Calu3 (cell line): ENCODE results near the gene NOSIP. TPM values are rescaled to one million over a fixed set of nuclear protein-coding genes. Genes with fewer than 3 reads are reported as not detected.

ENCODE experiments used
- BruUV-seq: library from RNA; stranded (reverse); fragments of 400-500 nt; replicated peaks from 2 replicates; lab custom pipeline; 2021; lab: Mats Ljungman, UMichigan
- CTCF ChIA-PET: fragments of 300-600 bp; sonication (Branson Sonifier 250); formaldehyde crosslinking; loops from one replicate; lab custom pipeline; 2022; ENCODE audit warnings: antibody characterized with exemption; lab: Charles Lee
- DNase-seq: peaks from one replicate; pipeline ENCODE4 v3.0.0; 2022
- H3K27ac Mint-ChIP-seq: one replicate; pipeline ENCODE4 v1.8.0; 2022; ENCODE audit warnings: mixed read lengths; ENCODE audit not compliant: unreplicated experiment
- H3K27me3 Mint-ChIP-seq: one replicate; pipeline ENCODE4 v1.8.0; 2022; ENCODE audit warnings: mixed read lengths; ENCODE audit not compliant: unreplicated experiment
- H3K36me3 Mint-ChIP-seq: one replicate; pipeline ENCODE4 v1.8.0; 2022; ENCODE audit warnings: mild to moderate bottlenecking, moderate library complexity, mixed read lengths; ENCODE audit not compliant: insufficient read depth, unreplicated experiment
- H3K4me1 Mint-ChIP-seq: one replicate; pipeline ENCODE4 v1.8.0; 2022; ENCODE audit warnings: mild to moderate bottlenecking, low read depth, mixed read lengths; ENCODE audit not compliant: unreplicated experiment
- H3K4me3 Mint-ChIP-seq: one replicate; pipeline ENCODE4 v1.8.0; 2022; ENCODE audit warnings: mild to moderate bottlenecking, low read depth, moderate library complexity, mixed read lengths; ENCODE audit not compliant: unreplicated experiment
- H3K9me3 Mint-ChIP-seq: one replicate; pipeline ENCODE4 v1.8.0; 2022; ENCODE audit warnings: low read depth, mixed read lengths; ENCODE audit not compliant: unreplicated experiment
- intact Hi-C: fragments of 100-400 bp; cut with micrococcal nuclease; formaldehyde crosslinking; loops from one replicate; pipeline ENCODE4 v1.10.0; 2022; ENCODE audit not compliant: unreplicated experiment
- total RNA-seq: library from RNA; stranded (reverse); gene quantifications from 2 replicates; pipeline ENCODE4 v1.2.3, GENCODE V29; 2022
- TF ChIP-seq, protein P1 (sequence below): fragments of 200-600 bp; IDR thresholded peaks from one replicate; pipeline ENCODE4 v1.8.0; 2022; ENCODE audit warnings: antibody characterized with exemption; ENCODE audit not compliant: unreplicated experiment

NOSIP gene
- total RNA-seq, 1 experiment from 2014 or later, result 76.9 TPM

DNA sequence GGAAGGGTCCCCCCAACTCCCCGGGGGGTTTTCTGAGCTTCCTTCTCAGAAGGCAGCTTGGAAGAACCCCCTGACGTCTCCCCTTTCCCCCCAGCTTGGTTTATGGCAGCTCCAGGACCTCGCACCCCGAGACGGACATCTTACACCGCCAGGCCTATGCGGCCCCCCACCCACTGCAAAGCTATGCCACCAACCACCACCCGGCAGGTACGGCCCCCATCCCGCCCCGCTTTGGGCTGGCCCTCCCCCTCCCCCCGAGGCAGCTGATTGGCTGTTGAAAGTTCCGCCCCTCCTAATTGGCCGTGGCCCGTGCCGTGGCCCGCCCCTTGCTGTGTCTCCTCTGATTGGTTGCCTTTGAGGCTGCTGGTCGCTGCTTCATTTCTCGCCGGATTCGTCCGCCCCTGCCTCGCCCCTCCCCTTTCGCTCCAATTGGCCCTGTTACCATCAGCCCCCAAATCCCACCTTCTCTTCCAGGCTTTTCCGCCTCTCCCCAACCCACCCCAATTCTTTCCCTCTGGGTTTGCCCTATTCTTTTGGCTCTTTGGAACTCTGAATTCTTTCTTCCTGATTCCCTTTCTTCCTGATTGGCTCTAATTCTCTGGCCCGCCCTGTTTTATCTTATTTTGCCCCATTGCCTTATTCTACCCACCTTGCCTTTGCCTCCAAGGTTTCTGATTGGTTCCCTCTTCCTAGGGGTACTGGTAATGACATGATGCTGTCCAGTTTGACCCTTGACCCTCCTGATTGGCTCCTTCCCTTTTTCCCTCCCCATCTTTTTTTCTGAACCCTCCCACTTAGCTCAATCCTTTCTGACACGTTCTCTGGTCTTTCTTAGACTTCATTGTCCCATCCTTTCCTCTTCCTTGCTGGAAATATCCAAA, 13.1 kb upstream of the NOSIP start:
- CTCF ChIA-PET, result interaction anchor here (0.6 to 0.9 kb wide), 4 partner anchors 47 to 87 kb away, joined by 3 read pairs; partner anchors contain the start of genes RRAS and SCAF1
- Mint-ChIP-seq H3K36me3 (peaks cover 82% of the 10 kb centered on the region), H3K9me3 (no peaks in the 10 kb centered on the region), H3K4me1 (peaks cover 36% of the 10 kb centered on the region), H3K27ac (peak overlapping the region; percentile 89), H3K4me3 (peak overlapping the region; percentile 88), H3K27me3 (no peaks in the 10 kb centered on the region)
- intact Hi-C loops, result no loop called here
- BruUV-seq, result no TSS peak
- TF ChIP-seq, protein P1, sequence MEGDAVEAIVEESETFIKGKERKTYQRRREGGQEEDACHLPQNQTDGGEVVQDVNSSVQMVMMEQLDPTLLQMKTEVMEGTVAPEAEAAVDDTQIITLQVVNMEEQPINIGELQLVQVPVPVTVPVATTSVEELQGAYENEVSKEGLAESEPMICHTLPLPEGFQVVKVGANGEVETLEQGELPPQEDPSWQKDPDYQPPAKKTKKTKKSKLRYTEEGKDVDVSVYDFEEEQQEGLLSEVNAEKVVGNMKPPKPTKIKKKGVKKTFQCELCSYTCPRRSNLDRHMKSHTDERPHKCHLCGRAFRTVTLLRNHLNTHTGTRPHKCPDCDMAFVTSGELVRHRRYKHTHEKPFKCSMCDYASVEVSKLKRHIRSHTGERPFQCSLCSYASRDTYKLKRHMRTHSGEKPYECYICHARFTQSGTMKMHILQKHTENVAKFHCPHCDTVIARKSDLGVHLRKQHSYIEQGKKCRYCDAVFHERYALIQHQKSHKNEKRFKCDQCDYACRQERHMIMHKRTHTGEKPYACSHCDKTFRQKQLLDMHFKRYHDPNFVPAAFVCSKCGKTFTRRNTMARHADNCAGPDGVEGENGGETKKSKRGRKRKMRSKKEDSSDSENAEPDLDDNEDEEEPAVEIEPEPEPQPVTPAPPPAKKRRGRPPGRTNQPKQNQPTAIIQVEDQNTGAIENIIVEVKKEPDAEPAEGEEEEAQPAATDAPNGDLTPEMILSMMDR, result no peak
- peak; percentile 95 for DNase-seq

DNA sequence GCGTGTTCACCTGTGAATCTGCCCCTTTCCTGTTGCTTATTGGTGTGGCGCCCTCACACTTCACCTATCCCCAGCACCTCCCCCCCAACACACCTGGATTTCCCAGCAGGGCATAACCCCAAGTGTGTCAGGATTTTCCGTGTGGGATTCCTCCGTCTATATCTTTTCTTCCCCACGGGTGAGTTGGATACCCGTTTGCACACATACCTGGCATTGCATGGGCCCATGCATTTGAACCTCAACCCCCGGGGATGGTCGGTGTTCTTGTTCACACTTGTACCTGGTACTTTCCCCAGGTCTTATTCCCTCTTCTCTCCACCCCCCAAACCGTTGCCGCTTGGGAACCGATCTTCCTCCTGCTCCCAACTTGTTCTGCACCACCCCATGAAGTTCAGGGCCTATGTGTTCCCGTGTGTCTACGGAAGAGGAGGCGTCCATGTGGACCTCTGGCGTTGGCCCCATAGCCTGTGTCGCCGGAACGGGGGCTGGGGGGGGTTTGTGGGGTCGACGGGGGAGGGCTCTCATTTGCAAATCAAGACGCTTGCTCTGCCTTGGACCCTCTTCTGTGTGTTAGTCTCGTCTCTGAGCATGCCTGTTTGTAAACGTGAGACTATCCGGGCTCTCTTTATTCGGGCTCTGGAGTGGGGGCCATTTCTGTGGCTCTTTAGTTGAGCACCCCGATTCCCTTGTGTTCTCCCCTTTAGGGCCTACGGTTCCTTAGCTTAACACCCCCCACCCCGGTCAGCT, 12.3 kb upstream of the NOSIP start:
- intact Hi-C loops, result no loop called here
- Mint-ChIP-seq H3K4me1 (peaks cover 36% of the 10 kb centered on the region), H3K27ac (peak overlapping the region; percentile 89), H3K27me3 (no peaks in the 10 kb centered on the region), H3K4me3 (peak overlapping the region; percentile 88), H3K9me3 (no peaks in the 10 kb centered on the region), H3K36me3 (peaks cover 74% of the 10 kb centered on the region)
- CTCF ChIA-PET, result interaction anchor here (0.7 to 1.0 kb wide), 5 partner anchors 48 to 274 kb away, joined by 3 to 10 read pairs (median 3); partner anchors contain the start of genes RRAS and SCAF1
- BruUV-seq, result no TSS peak
- TF ChIP-seq, protein P1, result no peak
- no peak for DNase-seq

DNA sequence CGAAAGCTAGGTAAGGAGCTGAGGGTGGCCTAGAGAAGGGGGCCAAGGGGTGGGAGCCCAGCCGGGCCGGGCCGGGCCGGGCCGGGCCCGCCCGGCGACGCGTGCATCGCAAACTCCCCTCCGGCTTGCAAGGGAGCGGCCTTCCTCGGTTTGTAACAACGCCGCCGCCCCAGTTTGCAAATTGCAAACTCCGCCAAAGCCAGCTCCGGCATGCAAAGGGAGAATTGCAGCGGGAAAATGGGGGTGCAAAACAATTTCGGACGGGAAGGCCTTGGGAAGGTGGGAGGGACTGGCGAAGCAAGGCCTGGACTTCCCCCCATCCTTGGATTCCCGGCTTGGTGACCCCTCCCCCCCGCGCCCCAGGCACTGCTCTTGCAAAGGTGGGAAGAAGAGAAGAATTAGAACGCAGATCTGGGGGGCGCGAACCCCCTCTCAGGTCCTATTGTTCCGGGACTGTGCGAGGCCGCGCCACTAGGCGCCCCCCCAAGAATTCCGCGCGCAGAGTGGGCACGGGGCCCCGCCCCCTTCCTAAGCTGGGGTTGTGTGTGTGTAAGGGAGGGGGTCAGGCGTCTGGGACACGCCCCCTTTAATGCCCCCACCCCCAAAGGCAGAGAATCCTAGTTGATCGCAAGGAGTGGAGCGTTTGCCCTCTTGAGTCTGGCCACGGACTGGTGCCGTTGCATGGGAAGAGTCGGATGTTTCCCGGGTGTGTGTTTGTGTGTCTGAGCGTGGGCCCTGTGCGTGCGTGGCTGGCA, 11.6 kb upstream of the NOSIP start:
- intact Hi-C loops, result loop anchor here (2.0 kb wide), 1 partner anchor 49 kb away; the partner anchor contains the start of gene RRAS
- Mint-ChIP-seq H3K9me3 (no peaks in the 10 kb centered on the region), H3K27me3 (no peaks in the 10 kb centered on the region), H3K4me3 (peak overlapping the region; percentile 88), H3K36me3 (peaks cover 82% of the 10 kb centered on the region), H3K4me1 (peaks cover 36% of the 10 kb centered on the region), H3K27ac (peak overlapping the region; percentile 89)
- TSS peak; percentile 16 for BruUV-seq
- TF ChIP-seq, protein P1, result no peak
- DNase-seq, result peak; percentile 52
- CTCF ChIA-PET, result interaction anchor here (0.6 to 1.0 kb wide), 3 partner anchors 48 to 809 kb away, joined by 3 to 10 read pairs (median 4); partner anchors contain the start of gene RRAS
